Upper lobe of left lung (tissue), 6 donors: ENCODE data around the gene CLCA1. TPM values are rescaled to one million over a fixed set of nuclear protein-coding genes. Genes with fewer than 3 reads are reported as not detected.

Experiments
- ATAC-seq, 2 donors: fragments of 200-7000 bp; cut with Tn5 transposase; one replicate each; pipeline ENCODE4 v1.9.1; 2022; ENCODE audit warnings: mild to moderate bottlenecking in 2 of 2, moderate library complexity in 2 of 2; ENCODE audit not compliant: low FRiP score in 2 of 2
- DNase-seq, 2 donors: peaks; one replicate each; pipeline ENCODE4 v3.0.0-alpha.2; 2019 to 2020
- H3K27ac ChIP-seq, 4 donors: fragments of 200-600 bp; sonication (generic); one replicate each; pipeline ENCODE4 v1.5.1; 2016 to 2019
- H3K27me3 ChIP-seq, 4 donors: fragments of 200-600 bp; sonication (generic); one replicate each; pipeline ENCODE4 v1.5.1; 2017 to 2019
- H3K36me3 ChIP-seq, 4 donors: fragments of 200-600 bp; sonication (generic); one replicate each; pipeline ENCODE4 v1.5.1; 2016 to 2019
- H3K4me1 ChIP-seq, 4 donors: fragments of 200-600 bp; sonication (generic); one replicate each; pipeline ENCODE4 v1.5.1; 2018 to 2019
- H3K4me3 ChIP-seq, 4 donors: fragments of 200-600 bp; sonication (generic); one replicate each; pipeline ENCODE4 v1.5.1; 2017 to 2019; ENCODE audit warnings: mild to moderate bottlenecking in 2 of 4, moderate library complexity in 1 of 4
- H3K9me3 ChIP-seq, 4 donors: fragments of 200-600 bp; sonication (generic); one replicate each; pipeline ENCODE4 v1.5.1; 2018 to 2019
- CTCF ChIP-seq, 6 experiments: fragments of 450-650 bp in 4 of 6; fragments of 200-600 bp in 2 of 6; sonication (generic) in 2 of 6; IDR thresholded peaks; one replicate each; pipeline ENCODE4 v1.5.1; 2016 to 2019; ENCODE audit warnings: antibody characterized with exemption in 6 of 6
- EP300 ChIP-seq, 4 donors: sonication (generic); formaldehyde crosslinking; IDR thresholded peaks; one replicate each; pipeline ENCODE4 v1.5.1; 2017; ENCODE audit warnings: antibody characterized with exemption in 4 of 4, control low read depth in 2 of 4
- POLR2A ChIP-seq, 4 donors: fragments of 450-650 bp; IDR thresholded peaks; one replicate each; pipeline ENCODE4 v1.5.1; 2016 to 2017; ENCODE audit warnings: antibody characterized with exemption in 4 of 4, mild to moderate bottlenecking in 2 of 4
- POLR2AphosphoS5 ChIP-seq, 2 donors: sonication (generic); formaldehyde crosslinking; IDR thresholded peaks; one replicate each; pipeline ENCODE4 v1.5.1; 2017; ENCODE audit warnings: antibody characterized with exemption in 2 of 2
- WGBS, 2 donors: methylation state at CpG; one replicate each; pipeline ENCODE4 v1.1.5; 2017 to 2018; 5-methylcytosine and 5-hydroxymethylcytosine counted together
- total RNA-seq, 6 donors: library from RNA; depleted of rRNA in 4 of 6; stranded (reverse); fragments of >200 nt in 4 of 6; gene quantifications; one replicate each; pipeline versions ENCODE4 v1.1.0 to v1.2.1, GENCODE V29; 2016 to 2021
- donor health status: DM: no; HTN: no; CAD: no; lungs with moderate emphysema.
- donor health status: DM: no; HTN: yes; CAD: no; lungs with severe emphysema.

Gene CLCA1
- under 1 TPM in 2 of 6 donors, not detected in 4; 0.11 to 0.27 TPM for total RNA-seq

DNA sequence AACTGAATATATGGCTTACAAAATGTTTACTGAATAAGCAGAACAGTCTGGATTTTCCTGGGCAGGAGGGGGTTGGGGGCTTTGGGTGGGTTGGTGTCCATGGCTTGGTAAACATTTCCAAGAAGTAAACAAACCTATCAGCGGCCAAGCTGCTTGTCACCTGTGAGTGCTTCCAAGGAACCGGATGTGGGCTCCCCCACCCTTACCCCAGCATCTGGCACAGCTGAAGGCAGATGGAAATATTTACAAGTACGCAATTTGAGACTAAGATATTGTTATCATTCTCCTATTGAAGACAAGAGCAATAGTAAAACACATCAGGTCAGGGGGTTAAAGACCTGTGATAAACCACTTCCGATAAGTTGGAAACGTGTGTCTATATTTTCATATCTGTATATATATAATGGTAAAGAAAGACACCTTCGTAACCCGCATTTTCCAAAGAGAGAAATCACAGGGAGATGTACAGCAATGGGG lies at the start of gene CLCA1:
Gene CLCA1 (plus strand): TSS at position 427 of the 477 bp plus-strand sequence. CDS start 45 bp downstream, at position 472.
- peaks cover 0 to 3% (median 0%) of the 10 kb centered on the region in 4 donors for H3K4me1 ChIP-seq
- no peak for TF ChIP-seq CTCF (IDR thresholded peaks at IDR 0.05)
- no peak for TF ChIP-seq POLR2A (IDR thresholded peaks at IDR 0.05)
- TF ChIP-seq EP300 (IDR thresholded peaks at IDR 0.05) = no peak
- no peak for TF ChIP-seq POLR2AphosphoS5 (IDR thresholded peaks at IDR 0.05)
- H3K9me3 ChIP-seq = no peaks in the 10 kb centered on the region
- H3K4me3 ChIP-seq = no peak within 1 kb of the TSS
- no peaks in the 10 kb centered on the region for H3K27me3 ChIP-seq
- no peak for DNase-seq
- no peaks in the 10 kb centered on the region for H3K36me3 ChIP-seq
- no peak within 1 kb of the TSS for H3K27ac ChIP-seq
- 68 to 70% methylated on average over 7 of the region's 7 CpGs for WGBS, 2 donors
- no peak for ATAC-seq

DNA sequence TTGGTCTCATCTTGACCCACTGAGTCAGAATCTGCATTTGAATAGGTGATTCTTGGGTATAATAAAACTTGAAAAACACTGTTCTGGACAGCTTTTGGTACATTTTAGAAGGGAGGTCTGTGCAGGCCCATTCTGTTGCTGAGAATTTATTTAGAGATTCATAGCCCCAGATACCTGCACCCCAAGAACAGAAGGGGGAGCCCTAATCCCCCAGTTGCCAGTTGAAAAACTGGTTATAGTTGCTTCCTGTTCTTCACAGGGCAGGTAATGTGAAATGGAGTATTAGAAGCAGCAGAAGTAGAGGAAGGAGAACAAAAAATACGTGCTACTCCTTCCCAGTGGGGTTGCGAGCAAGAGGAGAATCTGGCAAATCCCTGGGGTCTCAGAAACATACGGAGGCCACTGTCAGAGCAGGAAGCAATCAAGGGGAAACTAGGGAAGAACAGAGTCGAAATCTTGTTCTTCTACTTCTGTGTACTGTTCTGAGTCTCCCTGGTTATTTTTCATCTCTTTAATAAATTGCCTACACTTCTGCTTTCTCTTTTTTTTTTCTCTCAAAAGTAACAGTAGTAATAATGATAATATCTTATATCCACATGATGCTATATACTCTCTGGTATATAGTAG lies 49.3 kb upstream of the CLCA1 start:
- ATAC-seq (peak in 1 of 2 donors; percentile 76), DNase-seq (no peak)
- Histone ChIP-seq H3K36me3 (no peaks in the 10 kb centered on the region), H3K27ac (no peak overlapping the region), H3K9me3 (no peaks in the 10 kb centered on the region), H3K27me3 (no peaks in the 10 kb centered on the region), H3K4me3 (no peak overlapping the region), H3K4me1 (no peaks in the 10 kb centered on the region)
- 28 to 42% methylated on average over 4 of the region's 4 CpGs for WGBS, 2 donors
- TF ChIP-seq POLR2A (IDR thresholded peaks at IDR 0.05) = no peak
- TF ChIP-seq CTCF (IDR thresholded peaks at IDR 0.05) = peak in 5 of 6 experiments; percentile 10 to 57 (median 42)

- WGBS, 2 donors = 70 to 75% methylated on average over 7 of the region's 7 CpGs
- H3K4me3 ChIP-seq = no peak overlapping the region
- DNase-seq (no peak), ATAC-seq (peak in 1 of 2 donors; percentile 34)
- H3K4me1 ChIP-seq = no peaks in the 10 kb centered on the region
- no peaks in the 10 kb centered on the region for H3K27me3 ChIP-seq
- TF ChIP-seq POLR2A (IDR thresholded peaks at IDR 0.05) (no peak), CTCF (IDR thresholded peaks at IDR 0.05) (no peak), EP300 (IDR thresholded peaks at IDR 0.05) (no peak), POLR2AphosphoS5 (IDR thresholded peaks at IDR 0.05) (no peak)
- H3K36me3 ChIP-seq = no peaks in the 10 kb centered on the region
- H3K9me3 ChIP-seq = no peaks in the 10 kb centered on the region
- no peak overlapping the region for H3K27ac ChIP-seq
Measured at GRCh38 chr1:86421601-86422280, 47.0 kb upstream of the CLCA1 start.

- H3K9me3 ChIP-seq = no peaks in the 10 kb centered on the region
- ATAC-seq (no peak), DNase-seq (no peak)
- no peaks in the 10 kb centered on the region for H3K36me3 ChIP-seq
- H3K4me3 ChIP-seq = no peak overlapping the region
- H3K27me3 ChIP-seq = no peaks in the 10 kb centered on the region
- no peaks in the 10 kb centered on the region for H3K4me1 ChIP-seq
- TF ChIP-seq POLR2AphosphoS5 (IDR thresholded peaks at IDR 0.05) (no peak), EP300 (IDR thresholded peaks at IDR 0.05) (no peak), POLR2A (IDR thresholded peaks at IDR 0.05) (no peak), CTCF (IDR thresholded peaks at IDR 0.05) (no peak)
- H3K27ac ChIP-seq = no peak overlapping the region
Measured at GRCh38 chr1:86423473-86423872, 45.3 kb upstream of the CLCA1 start.
